HCT116 (cell line): Measurements from ENCODE around the gene GRIP1. TPM values are rescaled to one million over a fixed set of nuclear protein-coding genes. Genes with fewer than 3 reads are reported as not detected.

ENCODE experiments used
- ATAC-seq: fragments of 200-7000 bp; cut with Tn5 transposase; 2 replicates; pipeline ENCODE4 v1.9.1; 2020; ENCODE audit warnings: mild to moderate bottlenecking, moderate library complexity
- BruUV-seq: library from RNA; stranded (reverse); fragments of 400-500 nt; replicated peaks from 2 replicates; lab custom pipeline; 2021; lab: Mats Ljungman, UMichigan
- CTCF ChIA-PET: fragments of 300-600 bp; sonication (Branson Sonifier 250); formaldehyde crosslinking; loops from one replicate; lab custom pipeline; 2021; ENCODE audit warnings: antibody characterized with exemption; lab: Charles Lee
- POLR2A ChIA-PET: fragments of 300-600, 350-600 bp; sonication (Branson Sonifier 250); formaldehyde crosslinking; loops from one replicate; lab custom pipeline; 2021; ENCODE audit warnings: antibody characterized with exemption; lab: Charles Lee
- RAD21 ChIA-PET, 2 experiments: fragments of 300-600 bp; sonication (Branson Sonifier 250); formaldehyde crosslinking; loops; one replicate each; lab custom pipeline; 2023; ENCODE audit warnings: low total read pairs in 2 of 2; ENCODE audit not compliant: uncharacterized antibody in 2 of 2, unreplicated experiment in 2 of 2, low non-redundant PET in 1 of 2; lab: Charles Lee
- DNase-seq: peaks from one replicate; pipeline ENCODE4 v3.0.0-alpha.2; 2010; ENCODE audit warnings: low read depth, low spot score
- H2AFZ ChIP-seq: fragments of 200-600 bp; shearing (Covaris generic), sonication (generic); 2 replicates; pipeline ENCODE4 v1.6.1; 2017; ENCODE audit warnings: low read depth, mixed run types, mixed read lengths, antibody characterized with exemption, low read length; ENCODE audit not compliant: poor library complexity, severe bottlenecking
- H3K27ac ChIP-seq: 2 replicates; pipeline ENCODE4 v1.5.1; 2012; ENCODE audit warnings: low read depth, low read length
- H3K27me3 ChIP-seq: fragments of 200-600 bp; sonication (generic); 2 replicates; pipeline ENCODE4 v1.6.1; 2016; ENCODE audit warnings: mixed run types, low read length, mixed read lengths; ENCODE audit not compliant: insufficient read depth
- H3K36me3 ChIP-seq, 2 experiments: fragments of 200-500 bp in 1 of 2; fragments of 200-600 bp in 1 of 2; sonication (Bioruptor generic) in 1 of 2; sonication (generic) in 1 of 2; 2 replicates each; pipeline versions ENCODE4 v1.5.1 to v1.6.1; 2014 to 2016; ENCODE audit warnings: low read length in 2 of 2, inconsistent platforms in 1 of 2, mixed read lengths in 1 of 2, mixed run types in 1 of 2; ENCODE audit not compliant: insufficient read depth in 2 of 2, control insufficient read depth in 1 of 2
- H3K4me1 ChIP-seq, 2 experiments: fragments of 200-600 bp in 1 of 2; sonication (generic) in 1 of 2; 2 replicates each; pipeline versions ENCODE4 v1.5.1 to v1.6.1; 2012 to 2017; ENCODE audit warnings: low read length in 2 of 2, inconsistent platforms in 1 of 2, mild to moderate bottlenecking in 1 of 2, mixed read lengths in 1 of 2, mixed run types in 1 of 2, moderate library complexity in 1 of 2; ENCODE audit not compliant: insufficient read depth in 2 of 2, control insufficient read depth in 1 of 2
- H3K4me2 ChIP-seq: fragments of 200-600 bp; sonication (generic); 2 replicates; pipeline ENCODE4 v1.6.1; 2017; ENCODE audit warnings: mixed run types, low read length, mixed read lengths
- H3K4me3 ChIP-seq, 2 experiments: fragments of 200-600 bp in 1 of 2; sonication (generic) in 1 of 2; replicated peaks in 1 of 2; 2 replicates each; pipeline ENCODE4 v1.5.1; 2011 to 2016; ENCODE audit warnings: low read length in 2 of 2, control low read depth in 1 of 2, low read depth in 1 of 2, mild to moderate bottlenecking in 1 of 2, mixed read lengths in 1 of 2, mixed run types in 1 of 2
- H3K79me2 ChIP-seq: fragments of 200-600 bp; sonication (generic); 2 replicates; pipeline ENCODE4 v1.6.1; 2017; ENCODE audit warnings: mild to moderate bottlenecking, mixed run types, low read length, moderate library complexity, mixed read lengths; ENCODE audit not compliant: insufficient read depth
- H3K9ac ChIP-seq: fragments of 200-600 bp; sonication (generic); 2 replicates; pipeline ENCODE4 v1.6.1; 2016; ENCODE audit warnings: low read length, mixed read lengths
- H3K9me2 ChIP-seq: fragments of 200-600 bp; sonication (generic), shearing (Covaris generic); 2 replicates; pipeline ENCODE4 v1.6.1; 2017; ENCODE audit warnings: mixed run types, mild to moderate bottlenecking, moderate library complexity; ENCODE audit not compliant: insufficient read depth
- H3K9me3 ChIP-seq, 2 experiments: fragments of 200-500 bp in 1 of 2; fragments of 200-600 bp in 1 of 2; sonication (Bioruptor generic) in 1 of 2; sonication (generic) in 1 of 2; 2 replicates each; pipeline ENCODE4 v1.6.1; 2014 to 2017; ENCODE audit warnings: low read length in 2 of 2, mixed read lengths in 2 of 2, inconsistent platforms in 1 of 2, low read depth in 1 of 2, mild to moderate bottlenecking in 1 of 2, mixed run types in 1 of 2, moderate library complexity in 1 of 2; ENCODE audit not compliant: control insufficient read depth in 1 of 2, insufficient read depth in 1 of 2
- H4K20me1 ChIP-seq: fragments of 200-600 bp; sonication (generic), shearing (Covaris generic); 2 replicates; pipeline ENCODE4 v1.6.1; 2017; ENCODE audit warnings: mixed run types, mild to moderate bottlenecking, moderate library complexity; ENCODE audit not compliant: insufficient read depth
- CBX3 ChIP-seq: IDR thresholded peaks from 2 replicates; pipeline ENCODE4 v1.6.1; 2012; ENCODE audit warnings: low read depth
- CEBPB ChIP-seq: IDR thresholded peaks from 2 replicates; pipeline ENCODE4 v1.6.1; 2012; ENCODE audit warnings: low read depth
- EGR1 ChIP-seq: IDR thresholded peaks from 2 replicates; pipeline ENCODE4 v1.6.1; 2012; ENCODE audit warnings: low read depth
- ELF1 ChIP-seq: IDR thresholded peaks from 2 replicates; pipeline ENCODE4 v1.6.1; 2012; ENCODE audit warnings: low read depth, borderline replicate concordance
- EZH2 ChIP-seq: fragments of 200-600 bp; sonication (generic); IDR thresholded peaks from 2 replicates; pipeline ENCODE4 v1.6.1; 2017; ENCODE audit warnings: antibody characterized with exemption, mixed run types
- FOSL1 ChIP-seq: IDR thresholded peaks from 2 replicates; pipeline ENCODE4 v1.6.1; 2012; ENCODE audit warnings: low read depth
- POLR2A ChIP-seq: IDR thresholded peaks from 2 replicates; pipeline ENCODE4 v1.7.0; 2011; ENCODE audit warnings: borderline replicate concordance; ENCODE audit not compliant: insufficient read depth, insufficient read length; ENCODE audit errors: extremely low read depth
- RAD21 ChIP-seq: IDR thresholded peaks from 2 replicates; pipeline ENCODE4 v1.6.1; 2012; ENCODE audit warnings: low read depth, mild to moderate bottlenecking
- SIN3A ChIP-seq: IDR thresholded peaks from 2 replicates; pipeline ENCODE4 v1.6.1; 2012; ENCODE audit warnings: low read depth
- SRF ChIP-seq: IDR thresholded peaks from 2 replicates; pipeline ENCODE4 v1.6.1; 2012; ENCODE audit warnings: low read depth
- YY1 ChIP-seq: IDR thresholded peaks from 2 replicates; pipeline ENCODE4 v1.6.1; 2011; ENCODE audit warnings: low read length, low read depth, moderate library complexity, mild to moderate bottlenecking; ENCODE audit not compliant: insufficient replicate concordance; ENCODE audit errors: extremely low read depth
- intact Hi-C: fragments of 100-400 bp; cut with micrococcal nuclease; formaldehyde crosslinking; loops from 2 replicates; pipeline ENCODE4 v1.10.0; 2022
- total RNA-seq: library from RNA; stranded (reverse); gene quantifications from one replicate; pipeline ENCODE4 v1.2.1, GENCODE V29; 2021; ENCODE audit not compliant: unreplicated experiment
- TF ChIP-seq, protein P1 (sequence below): IDR thresholded peaks from 2 replicates; pipeline ENCODE4 v1.6.1; 2012
- TF ChIP-seq, protein P2 (sequence below): IDR thresholded peaks from 2 replicates; pipeline ENCODE4 v1.6.1; 2012; ENCODE audit warnings: low read depth

GRIP1 gene
- total RNA-seq, 1 experiment from 2014 or later: not detected

DNA sequence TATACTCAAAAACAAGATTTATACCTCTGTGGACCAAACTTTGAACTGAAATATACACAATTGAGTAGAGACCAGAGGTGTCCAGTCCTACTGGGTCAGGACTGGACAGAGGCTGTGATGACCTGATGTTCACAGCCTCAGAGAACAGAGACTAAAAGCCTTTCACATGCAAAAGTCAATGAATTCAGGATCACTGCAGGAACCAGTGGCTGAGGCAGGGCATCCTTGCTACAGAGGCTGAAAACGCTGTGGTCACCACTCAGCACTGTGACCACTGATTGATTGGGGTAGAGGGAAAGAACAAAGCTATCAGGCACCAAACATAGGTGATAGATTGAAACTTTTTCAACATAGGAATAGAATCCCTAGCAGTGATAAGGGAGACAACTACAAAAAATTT is 25.1 kb downstream of the GRIP1 start:
- Histone ChIP-seq H3K4me2 (no peak overlapping the region), H3K4me1 (no peaks in the 10 kb centered on the region), H3K9ac (no peak overlapping the region), H3K27me3 (peaks cover 50% of the 10 kb centered on the region; the same call in 1 of the 2 replicates), H3K79me2 (no peaks in the 10 kb centered on the region), H3K4me3 (no peak overlapping the region), H3K9me2 (no peaks in the 10 kb centered on the region), H4K20me1 (no peaks in the 10 kb centered on the region; the same call in 1 of the 2 replicates), H3K36me3 (no peaks in the 10 kb centered on the region), H3K9me3 (no peaks in the 10 kb centered on the region), H3K27ac (no peak overlapping the region), H2AFZ (no peak overlapping the region)
- DNase-seq (no peak), ATAC-seq (no peak)
- POLR2A ChIA-PET: no interaction called here
- intact Hi-C loops: no loop called here
- TF ChIP-seq FOSL1 (no peak), EGR1 (no peak), EZH2 (no peak), CEBPB (no peak), SIN3A (no peak), ELF1 (no peak), RAD21 (no peak), CBX3 (no peak), POLR2A (no peak), SRF (no peak), YY1 (no peak)
- TF ChIP-seq, protein P1, sequence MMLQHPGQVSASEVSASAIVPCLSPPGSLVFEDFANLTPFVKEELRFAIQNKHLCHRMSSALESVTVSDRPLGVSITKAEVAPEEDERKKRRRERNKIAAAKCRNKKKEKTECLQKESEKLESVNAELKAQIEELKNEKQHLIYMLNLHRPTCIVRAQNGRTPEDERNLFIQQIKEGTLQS: no peak
- TF ChIP-seq, protein P2, sequence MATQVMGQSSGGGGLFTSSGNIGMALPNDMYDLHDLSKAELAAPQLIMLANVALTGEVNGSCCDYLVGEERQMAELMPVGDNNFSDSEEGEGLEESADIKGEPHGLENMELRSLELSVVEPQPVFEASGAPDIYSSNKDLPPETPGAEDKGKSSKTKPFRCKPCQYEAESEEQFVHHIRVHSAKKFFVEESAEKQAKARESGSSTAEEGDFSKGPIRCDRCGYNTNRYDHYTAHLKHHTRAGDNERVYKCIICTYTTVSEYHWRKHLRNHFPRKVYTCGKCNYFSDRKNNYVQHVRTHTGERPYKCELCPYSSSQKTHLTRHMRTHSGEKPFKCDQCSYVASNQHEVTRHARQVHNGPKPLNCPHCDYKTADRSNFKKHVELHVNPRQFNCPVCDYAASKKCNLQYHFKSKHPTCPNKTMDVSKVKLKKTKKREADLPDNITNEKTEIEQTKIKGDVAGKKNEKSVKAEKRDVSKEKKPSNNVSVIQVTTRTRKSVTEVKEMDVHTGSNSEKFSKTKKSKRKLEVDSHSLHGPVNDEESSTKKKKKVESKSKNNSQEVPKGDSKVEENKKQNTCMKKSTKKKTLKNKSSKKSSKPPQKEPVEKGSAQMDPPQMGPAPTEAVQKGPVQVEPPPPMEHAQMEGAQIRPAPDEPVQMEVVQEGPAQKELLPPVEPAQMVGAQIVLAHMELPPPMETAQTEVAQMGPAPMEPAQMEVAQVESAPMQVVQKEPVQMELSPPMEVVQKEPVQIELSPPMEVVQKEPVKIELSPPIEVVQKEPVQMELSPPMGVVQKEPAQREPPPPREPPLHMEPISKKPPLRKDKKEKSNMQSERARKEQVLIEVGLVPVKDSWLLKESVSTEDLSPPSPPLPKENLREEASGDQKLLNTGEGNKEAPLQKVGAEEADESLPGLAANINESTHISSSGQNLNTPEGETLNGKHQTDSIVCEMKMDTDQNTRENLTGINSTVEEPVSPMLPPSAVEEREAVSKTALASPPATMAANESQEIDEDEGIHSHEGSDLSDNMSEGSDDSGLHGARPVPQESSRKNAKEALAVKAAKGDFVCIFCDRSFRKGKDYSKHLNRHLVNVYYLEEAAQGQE: no peak
- no TSS peak for BruUV-seq
- CTCF ChIA-PET: no interaction called here
- RAD21 ChIA-PET: no interaction called here
